ENCODE data around the gene TIMM44. TPM values are rescaled to one million over a fixed set of nuclear protein-coding genes. Genes with fewer than 3 reads are reported as not detected.
A peak's percentile ranks its signal among the peaks of the same experiment; 100 is the strongest.
"Not testable (repeated sequence)": the region's sequence is repeated elsewhere in the genome, so short reads cannot be mapped to it uniquely, and the experiment has no call there.

Gene TIMM44
- total RNA-seq, 1 experiment from 2014 or later = 57.8 TPM

- DNase-seq = peak; percentile 71
- H3K4me3 Mint-ChIP-seq (ENCODE audit: low read depth, unreplicated experiment) = peak overlapping the region; percentile 21
- TF ChIP-seq CTCF (IDR thresholded peaks at IDR 0.05; ENCODE audit: unreplicated experiment) = no peak
Observed at GRCh38 chr19:7894612-7895309, 48.7 kb downstream of the TIMM44 start.

DNA sequence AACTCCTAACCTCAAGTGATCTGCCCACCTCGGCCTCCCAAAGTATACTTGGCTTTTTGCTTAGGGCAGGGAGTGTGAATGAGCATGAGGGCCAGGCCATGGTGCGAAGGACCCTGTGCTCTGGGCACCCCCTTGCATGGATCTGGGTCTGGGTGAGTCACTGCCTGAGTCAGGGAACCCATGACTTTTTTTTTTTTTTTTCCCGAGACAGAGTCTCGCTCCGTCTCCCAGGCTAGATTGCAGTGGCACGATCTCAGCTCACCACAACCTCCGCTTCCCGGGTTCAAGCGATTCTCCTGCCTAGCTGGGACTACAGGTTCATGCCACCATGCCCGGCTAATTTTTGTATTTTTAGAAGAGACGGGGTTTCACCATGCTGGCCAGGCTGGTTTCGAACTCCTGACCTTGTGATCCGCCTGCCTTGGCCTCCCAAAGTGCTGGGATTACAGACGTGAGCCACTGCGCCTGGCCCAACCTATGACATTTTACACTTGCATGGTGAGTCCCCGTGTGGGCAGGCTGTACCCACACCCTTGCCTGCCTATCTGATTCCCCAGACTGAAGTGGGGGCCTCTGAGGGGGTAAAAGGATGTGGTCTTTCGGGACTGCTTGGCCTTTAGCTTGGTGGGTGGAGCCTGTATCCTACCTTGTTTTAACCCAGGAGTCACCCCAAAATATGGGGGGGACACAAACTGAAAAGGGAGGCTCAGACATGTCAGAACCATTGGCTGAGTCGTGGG is 49.9 kb downstream of the TIMM44 start:
- BruUV-seq (replicated peaks); H3K27ac Mint-ChIP-seq (ENCODE audit: unreplicated experiment); H3K9me3 Mint-ChIP-seq (ENCODE audit: low read depth, unreplicated experiment); H3K4me1 Mint-ChIP-seq (ENCODE audit: low read depth, unreplicated experiment); intact Hi-C loops (cut with micrococcal nuclease; ENCODE audit: unreplicated experiment); H3K27me3 Mint-ChIP-seq (ENCODE audit: unreplicated experiment); DNase-seq; H3K4me3 Mint-ChIP-seq (ENCODE audit: low read depth, unreplicated experiment); H3K36me3 Mint-ChIP-seq (ENCODE audit: insufficient read depth, unreplicated experiment); CTCF ChIA-PET: not testable (repeated sequence)

More at GRCh38 chr19:7894612-7895309, 48.7 kb downstream of the TIMM44 start:
- BruUV-seq (replicated peaks) = no TSS peak
- H3K27ac Mint-ChIP-seq (ENCODE audit: unreplicated experiment) = peak overlapping the region; percentile 54
- intact Hi-C loops (cut with micrococcal nuclease; ENCODE audit: unreplicated experiment) = no loop called here
- CTCF ChIA-PET = interaction anchor here (0.9 kb wide), 1 partner anchor 9 kb away, joined by 3 read pairs; the partner anchor contains the start of gene MAP2K7
- H3K4me1 Mint-ChIP-seq (ENCODE audit: low read depth, unreplicated experiment) = no peaks in the 10 kb centered on the region
- no peaks in the 10 kb centered on the region for H3K27me3 Mint-ChIP-seq (ENCODE audit: unreplicated experiment)
- H3K36me3 Mint-ChIP-seq (ENCODE audit: insufficient read depth, unreplicated experiment) = no peaks in the 10 kb centered on the region
- no peaks in the 10 kb centered on the region for H3K9me3 Mint-ChIP-seq (ENCODE audit: low read depth, unreplicated experiment)

DNA sequence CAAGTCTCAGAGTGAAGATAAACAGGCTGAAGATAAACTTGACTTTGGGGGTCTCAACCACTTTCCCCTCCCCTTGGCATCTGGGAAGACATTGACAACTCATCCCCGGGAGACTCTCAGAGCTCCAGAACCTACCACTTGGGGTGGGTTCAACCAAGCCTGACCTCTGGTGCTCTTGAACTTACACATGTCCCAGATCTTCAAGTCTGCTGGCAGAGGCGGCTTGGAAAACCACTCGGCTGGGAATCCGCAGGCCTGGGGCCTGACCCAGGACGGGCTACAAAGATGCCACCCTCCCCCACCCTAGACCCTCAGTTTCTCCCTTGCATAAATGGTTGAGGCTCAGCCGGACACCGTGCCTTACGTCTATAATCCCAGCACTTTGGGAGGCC is 54.6 kb downstream of the TIMM44 start:
- CTCF ChIA-PET = interaction anchor here (0.7 to 1.0 kb wide), 3 partner anchors 12 to 55 kb away, joined by 3 to 6 read pairs (median 3); partner anchors contain the start of genes SNAPC2 and TIMM44
- intact Hi-C loops (cut with micrococcal nuclease; ENCODE audit: unreplicated experiment) = no loop called here
- Mint-ChIP-seq H3K27me3 (ENCODE audit: unreplicated experiment) (no peaks in the 10 kb centered on the region), H3K4me3 (ENCODE audit: low read depth, unreplicated experiment) (peak overlapping the region; percentile 58), H3K9me3 (ENCODE audit: low read depth, unreplicated experiment) (no peaks in the 10 kb centered on the region), H3K4me1 (ENCODE audit: low read depth, unreplicated experiment) (no peaks in the 10 kb centered on the region), H3K27ac (ENCODE audit: unreplicated experiment) (no peak overlapping the region), H3K36me3 (ENCODE audit: insufficient read depth, unreplicated experiment) (no peaks in the 10 kb centered on the region)
- TSS peak; percentile 72 for BruUV-seq (replicated peaks)
- DNase-seq = no peak
- TF ChIP-seq CTCF (IDR thresholded peaks at IDR 0.05; ENCODE audit: unreplicated experiment) = no peak

DNA sequence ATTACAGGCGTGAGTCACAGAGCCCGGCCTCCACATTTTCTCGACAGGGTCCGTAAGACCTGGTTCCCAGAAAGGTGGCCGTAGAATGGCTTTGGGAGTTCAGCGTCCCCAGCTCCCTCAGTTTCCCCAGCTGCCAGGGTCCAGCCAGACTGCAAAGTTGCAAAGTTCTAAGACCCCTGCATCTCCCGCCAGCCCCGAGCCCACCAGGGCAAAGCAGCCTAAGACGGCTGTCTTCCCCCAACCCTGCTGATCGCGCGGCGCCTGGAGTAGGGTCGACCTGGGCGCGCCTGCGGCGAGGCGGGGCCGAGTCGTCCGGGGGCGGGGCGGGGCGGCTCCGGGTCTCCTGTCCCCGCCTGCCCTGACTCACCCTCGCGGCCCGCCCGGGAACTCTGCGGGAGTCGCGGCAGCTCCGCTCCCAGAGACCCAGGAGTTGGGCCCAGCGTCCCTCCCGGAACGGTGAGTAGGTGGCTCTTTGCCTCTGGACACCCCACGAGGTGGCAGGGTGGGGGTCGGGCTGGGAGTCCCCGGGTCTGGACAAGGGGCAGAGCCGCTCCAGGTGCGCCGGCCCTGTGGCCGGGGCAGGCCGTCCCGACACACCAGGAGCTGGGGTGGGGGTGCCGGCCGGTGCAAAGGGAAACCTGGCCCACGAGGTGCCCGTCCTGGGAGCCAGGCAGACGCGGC is 55.2 kb downstream of the TIMM44 start, which contains the start of gene LRRC8E:
LRRC8E (plus strand) TSS at position 366 of the 681 bp plus-strand sequence. CDS start 7,094 bp downstream, outside the sequence.
- peak; percentile 87 for DNase-seq
- TF ChIP-seq CTCF (IDR thresholded peaks at IDR 0.05; ENCODE audit: unreplicated experiment) = no peak
- CTCF ChIA-PET = interaction anchor here (0.7 to 1.0 kb wide), 2 partner anchors 12 to 32 kb away, joined by 3 to 6 read pairs; partner anchors contain the start of gene SNAPC2
- Mint-ChIP-seq H3K4me3 (ENCODE audit: low read depth, unreplicated experiment) (peak within 1 kb of the TSS; percentile 58), H3K27ac (ENCODE audit: unreplicated experiment) (no peak within 1 kb of the TSS), H3K4me1 (ENCODE audit: low read depth, unreplicated experiment) (no peaks in the 10 kb centered on the region), H3K36me3 (ENCODE audit: insufficient read depth, unreplicated experiment) (no peaks in the 10 kb centered on the region), H3K9me3 (ENCODE audit: low read depth, unreplicated experiment) (no peaks in the 10 kb centered on the region), H3K27me3 (ENCODE audit: unreplicated experiment) (no peaks in the 10 kb centered on the region)
- intact Hi-C loops (cut with micrococcal nuclease; ENCODE audit: unreplicated experiment) = no loop called here
- BruUV-seq (replicated peaks) = no TSS peak

All from Calu3 (cell line).